Measurements from ENCODE around the gene CHMP4B.

Gene CHMP4B

DNA sequence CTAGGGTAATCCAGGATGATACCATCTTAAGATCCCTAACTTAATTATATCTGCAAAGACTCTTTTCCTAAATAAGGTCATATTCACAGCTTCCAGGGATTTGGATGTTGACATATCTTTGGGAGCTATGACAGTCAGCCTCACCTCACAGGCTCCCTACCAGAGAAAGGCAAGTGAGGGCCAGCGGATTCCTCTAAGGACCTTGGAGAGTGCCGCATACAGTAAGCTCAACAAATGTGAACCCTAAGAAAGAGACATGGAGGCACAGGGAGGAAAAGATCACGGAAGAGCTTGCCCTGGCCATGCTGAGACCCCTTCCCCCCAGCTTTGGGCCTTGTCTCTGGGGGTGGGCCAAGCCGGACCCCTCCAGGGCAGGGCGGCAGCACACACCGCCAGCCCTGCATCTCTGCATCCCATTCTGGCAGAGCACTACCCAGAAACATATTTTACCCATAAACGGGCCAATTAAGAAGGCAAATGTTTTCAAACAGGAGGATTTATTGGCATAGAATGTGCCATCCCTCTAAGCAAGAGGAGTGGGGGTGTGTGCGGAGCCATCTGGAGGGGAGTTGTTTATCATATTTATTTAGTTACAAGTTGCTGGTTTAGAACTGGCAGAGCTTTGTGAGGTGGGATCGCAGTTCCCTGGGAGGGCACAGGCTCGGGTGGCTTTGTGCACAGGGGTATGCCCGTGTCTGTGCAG, 55.4 kb downstream of the CHMP4B start:
- no peak for DNase-seq

DNA sequence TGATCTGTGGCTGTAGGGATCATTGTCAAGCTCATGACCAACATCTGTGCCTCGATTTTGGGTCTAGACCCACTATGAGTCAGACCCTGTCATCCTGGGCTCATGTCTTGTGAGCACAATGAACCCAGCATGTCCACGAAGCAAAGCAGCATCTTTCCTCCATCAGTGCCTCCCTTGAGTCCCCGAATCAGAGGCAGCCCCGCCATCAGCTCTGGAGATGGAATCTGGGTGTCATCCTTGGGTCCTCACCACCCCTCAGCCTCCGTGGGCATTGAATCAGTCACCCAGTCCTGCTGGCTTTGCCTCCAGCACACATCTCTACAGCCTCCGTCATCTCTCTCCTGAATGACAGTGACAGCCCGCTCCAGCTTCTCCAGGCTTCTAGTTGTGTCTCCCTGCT, 56.9 kb downstream of the CHMP4B start:
- DNase-seq, result no peak

DNA sequence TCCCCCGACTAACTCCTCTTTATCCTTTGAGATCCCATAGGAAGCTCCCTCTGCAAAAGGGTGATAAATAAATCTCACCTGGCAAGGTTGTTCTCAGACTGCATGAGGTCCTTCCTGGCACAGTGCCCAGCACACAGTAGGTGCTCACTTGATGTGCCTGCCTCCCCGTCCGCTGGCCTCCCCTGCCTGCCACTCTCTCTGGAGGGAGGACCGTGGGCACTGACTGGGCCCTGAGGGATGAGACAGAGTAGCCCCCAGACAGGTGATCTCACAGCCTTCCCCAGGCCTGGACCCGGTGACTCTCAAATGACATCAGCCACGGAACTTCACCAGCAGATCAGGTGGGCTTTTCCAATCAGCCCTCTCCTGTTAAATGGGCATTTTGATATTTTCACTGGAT, 57.4 kb downstream of the CHMP4B start:
- DNase-seq, result no peak

DNA sequence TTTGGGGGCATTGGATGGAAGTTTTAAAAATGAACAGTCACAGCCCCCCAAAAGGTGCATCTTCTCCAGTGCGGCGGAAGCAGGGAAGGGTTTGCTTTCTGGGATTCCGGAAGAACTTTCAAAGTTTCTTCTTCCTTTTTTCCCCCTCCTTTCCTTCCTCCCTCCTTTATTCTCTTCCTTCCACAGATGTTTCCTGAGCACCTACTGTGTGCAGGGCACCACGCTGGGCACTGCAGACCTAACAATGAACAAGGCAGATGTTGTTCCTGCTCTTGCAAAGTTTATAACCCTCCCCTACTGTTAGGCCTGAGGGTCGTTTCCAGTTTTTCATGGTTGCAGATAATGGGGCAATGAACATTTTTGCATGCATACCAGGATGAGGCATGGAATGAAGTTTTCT, 58.1 kb downstream of the CHMP4B start:
- DNase-seq, result no peak

DNA sequence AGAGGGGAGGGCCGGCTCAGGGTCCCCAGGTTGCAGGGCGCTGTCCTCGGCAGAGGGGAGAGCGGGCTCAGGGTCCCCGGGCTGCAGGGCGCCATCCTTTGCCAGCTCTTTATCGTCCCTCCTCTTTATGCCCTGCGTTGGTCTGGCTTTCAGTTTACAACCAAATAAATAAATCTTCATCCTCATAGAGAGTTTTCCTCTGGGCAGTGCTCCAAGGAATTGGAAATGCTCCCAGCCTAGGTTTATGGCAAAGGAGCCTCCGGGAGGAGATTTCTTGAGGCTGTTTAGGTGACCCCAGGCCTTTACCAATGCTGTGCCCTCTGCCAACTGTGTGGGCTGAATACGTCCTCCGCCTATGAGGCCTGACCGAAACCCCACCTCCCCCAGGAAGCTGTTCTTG, 60.2 kb downstream of the CHMP4B start:
- no peak for DNase-seq

DNA sequence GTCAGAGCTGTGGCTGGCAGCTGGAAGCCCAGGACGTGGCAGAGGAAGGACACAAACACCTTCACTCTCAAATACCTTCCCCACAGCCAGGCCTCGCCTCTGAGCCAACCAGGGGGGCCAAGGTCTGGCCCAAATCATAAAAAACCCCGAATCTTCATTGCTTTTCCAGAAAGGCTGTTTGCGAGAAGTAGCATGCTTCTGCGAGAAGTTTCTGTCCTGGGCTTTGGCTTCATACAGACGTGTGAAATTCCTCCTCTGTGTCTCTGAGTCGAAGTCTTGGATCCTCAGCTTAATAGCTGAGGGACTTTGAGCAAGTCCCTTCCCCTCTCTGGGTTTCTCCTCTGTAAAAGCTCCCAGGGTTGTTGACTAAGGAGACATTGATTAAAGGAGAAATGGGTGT, 63.0 kb downstream of the CHMP4B start:
- no peak for DNase-seq

DNA sequence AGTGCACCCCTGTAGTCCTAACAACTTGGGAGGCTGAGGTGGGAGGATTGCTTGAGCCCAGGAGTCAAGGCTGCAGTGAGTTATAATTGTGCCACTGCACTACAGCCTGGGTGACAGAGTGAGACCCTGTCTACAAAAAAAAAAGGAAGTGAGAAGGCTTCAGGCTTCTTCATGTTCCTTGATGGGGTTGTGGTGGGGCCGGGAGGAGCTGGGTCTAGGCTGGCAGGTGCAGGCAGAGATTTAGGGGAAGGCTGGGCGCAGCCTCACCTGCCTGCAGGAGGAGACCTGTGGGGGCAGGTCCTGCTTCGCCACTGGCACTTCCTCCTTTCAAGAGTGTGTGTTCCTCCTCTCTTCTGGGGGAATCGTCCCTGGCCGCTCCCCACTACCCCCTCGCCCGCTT, 63.9 kb downstream of the CHMP4B start:
- DNase-seq, result peak in 1 of 2 donors; percentile 51

DNA sequence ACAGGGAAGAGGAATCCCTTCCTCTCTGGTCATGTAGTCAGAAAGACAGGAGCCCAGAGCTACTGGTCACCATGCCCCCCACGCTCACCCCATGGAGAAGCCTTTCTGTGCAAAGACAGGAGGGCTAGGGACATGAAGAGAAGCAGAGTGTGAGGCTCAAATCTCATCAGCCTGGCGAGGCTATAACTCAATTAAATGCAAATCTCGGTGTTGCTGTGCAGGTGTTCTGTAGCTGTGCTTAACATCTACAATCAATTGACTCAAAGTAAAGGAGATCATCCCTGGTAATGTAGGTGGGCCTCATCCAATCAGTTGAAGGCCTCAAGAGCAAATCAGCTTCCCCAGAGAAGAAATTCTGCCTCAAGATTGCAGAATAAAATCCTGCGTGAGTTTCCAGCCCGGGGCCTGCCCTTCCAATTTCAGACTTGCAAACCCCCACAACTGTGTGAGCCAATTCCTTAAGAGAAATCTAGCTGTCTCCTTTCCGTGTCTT, 64.4 kb downstream of the CHMP4B start:
- no peak for DNase-seq

DNA sequence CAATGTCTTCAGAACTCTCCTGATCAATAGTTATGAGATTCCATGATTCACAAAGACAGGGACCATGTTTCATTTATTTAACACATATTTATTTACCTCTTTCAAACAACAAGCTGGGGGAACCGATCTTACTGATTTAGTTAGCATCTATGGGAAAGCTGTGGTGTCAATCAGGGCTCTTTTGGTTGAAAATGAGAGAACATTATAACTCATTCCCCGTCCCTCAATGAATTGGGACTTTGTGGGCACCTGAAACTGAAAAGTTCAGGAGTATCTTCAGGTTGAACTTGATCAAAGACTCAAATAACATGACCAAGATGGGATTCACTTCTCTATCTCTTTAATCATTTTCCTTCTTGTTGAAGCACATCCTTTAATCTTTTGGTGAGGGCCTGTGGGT, 67.4 kb downstream of the CHMP4B start:
- no peak for DNase-seq

DNA sequence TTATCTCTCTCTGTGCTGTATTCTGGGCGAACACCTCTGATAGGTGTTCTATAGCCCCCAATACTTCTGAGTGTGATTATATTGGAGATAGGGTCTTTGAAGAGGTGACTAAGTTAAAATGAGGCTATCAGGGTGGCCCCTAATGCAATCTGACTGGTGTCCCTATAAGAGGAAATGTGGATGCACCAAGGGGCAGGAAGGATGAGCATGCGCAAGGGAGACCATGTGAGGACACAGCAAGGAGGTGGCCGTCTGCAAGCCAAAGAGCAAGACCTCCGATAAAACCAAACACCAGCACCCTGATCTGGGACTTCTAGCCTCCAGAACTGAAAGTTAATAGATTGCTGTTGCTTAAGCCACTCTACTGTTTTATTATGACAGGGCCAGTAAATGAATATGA, 69.2 kb downstream of the CHMP4B start:
- no peak for DNase-seq

DNA sequence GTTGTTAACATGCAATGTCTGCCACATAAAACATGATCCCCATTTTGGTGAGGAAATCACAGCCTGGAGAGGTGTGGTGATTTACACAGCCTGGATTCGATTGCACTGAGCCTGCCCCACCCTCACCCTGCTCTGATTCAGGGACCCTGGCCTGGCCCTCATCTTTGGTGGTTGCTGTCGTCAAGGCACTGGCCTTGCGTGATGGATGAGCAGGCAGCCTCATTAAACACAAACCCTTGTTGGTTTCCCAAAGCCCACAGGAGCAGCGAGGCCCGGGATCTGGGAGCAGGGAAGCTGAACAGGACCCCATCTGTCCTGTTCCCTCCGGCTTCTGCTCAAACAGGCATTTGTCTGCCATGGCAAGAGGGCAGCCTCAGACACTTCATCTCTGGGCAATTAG, 70.8 kb downstream of the CHMP4B start:
- DNase-seq, result no peak

DNA sequence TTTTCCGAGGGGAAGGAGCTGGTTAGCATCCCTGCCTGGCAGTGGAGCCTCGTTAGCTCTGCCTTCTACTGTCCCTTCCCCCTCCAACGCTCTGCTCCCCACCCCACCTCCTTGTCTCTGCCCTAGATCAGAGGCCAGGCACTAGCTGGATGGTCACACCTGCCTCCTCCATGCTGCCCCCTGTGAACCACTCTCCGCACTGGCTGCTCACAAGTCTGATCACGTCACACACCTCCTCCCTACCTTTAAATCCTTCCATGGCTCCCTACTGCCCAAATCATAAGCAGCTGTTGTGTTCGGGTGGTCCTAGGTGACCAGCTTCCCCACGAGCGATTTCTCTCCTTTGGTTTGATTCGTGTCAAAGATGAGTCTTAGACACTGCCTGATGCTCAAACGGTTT, 71.3 kb downstream of the CHMP4B start:
- DNase-seq, result no peak

DNA sequence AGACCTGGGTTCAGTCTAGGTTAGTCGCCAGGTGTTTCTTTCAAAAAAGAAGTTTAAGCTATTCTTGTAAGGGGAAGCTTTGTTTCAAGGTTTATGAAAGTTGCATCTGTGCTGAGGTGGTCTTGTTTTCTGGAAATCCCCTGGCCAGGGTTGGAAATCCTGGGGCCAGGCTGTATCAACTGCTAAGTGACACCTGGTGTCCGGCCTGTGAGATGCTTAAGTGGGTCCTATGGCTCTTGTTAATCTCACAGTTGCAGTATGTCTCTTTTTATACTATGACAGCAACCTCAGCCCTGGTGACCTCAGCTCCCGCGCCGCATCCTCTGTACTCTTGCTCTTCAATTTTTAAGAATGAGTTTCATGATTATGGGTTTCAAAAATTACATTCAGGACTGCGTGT, 72.0 kb downstream of the CHMP4B start:
- peak in 1 of 2 donors; percentile 3 for DNase-seq

DNA sequence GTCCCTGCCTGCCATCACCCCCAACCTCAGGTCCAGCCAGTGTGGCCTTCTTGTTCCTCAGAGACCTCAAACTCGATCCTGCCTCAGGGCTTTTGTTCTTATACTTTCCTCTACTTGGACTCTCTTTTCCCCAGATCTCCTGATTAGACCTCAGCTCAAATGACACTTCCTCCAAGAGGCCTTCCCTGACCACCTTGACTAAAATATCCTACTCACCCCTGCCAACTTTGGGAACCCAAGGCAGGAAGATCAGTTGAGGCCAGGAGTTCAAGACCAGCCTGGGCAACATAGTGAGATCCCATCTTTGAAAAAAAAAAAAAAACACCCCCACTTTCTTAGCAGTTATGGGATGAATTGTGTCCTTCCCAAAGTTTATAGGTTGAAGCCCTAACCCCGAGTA, 73.5 kb downstream of the CHMP4B start:
- no peak for DNase-seq

DNA sequence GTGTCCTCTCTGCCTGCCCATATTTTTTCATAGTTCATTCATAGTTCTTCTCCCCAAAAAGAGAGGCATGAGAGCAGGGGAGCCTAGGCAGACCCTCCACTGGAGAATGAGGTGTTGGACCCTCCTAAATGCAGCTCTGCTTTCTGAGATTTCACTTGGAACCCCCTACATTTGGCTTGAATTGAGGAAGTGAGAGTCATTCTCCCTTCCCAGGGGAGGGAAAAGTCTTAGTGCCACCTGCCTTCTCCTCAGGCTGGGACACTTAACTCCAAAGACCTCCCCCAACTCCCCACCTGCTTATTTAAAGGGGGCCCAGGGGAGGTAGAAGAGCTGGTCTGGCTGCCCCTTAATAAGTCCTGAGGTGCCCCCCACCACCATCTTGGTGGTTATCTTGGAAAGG, 78.2 kb downstream of the CHMP4B start:
- no peak for DNase-seq

DNA sequence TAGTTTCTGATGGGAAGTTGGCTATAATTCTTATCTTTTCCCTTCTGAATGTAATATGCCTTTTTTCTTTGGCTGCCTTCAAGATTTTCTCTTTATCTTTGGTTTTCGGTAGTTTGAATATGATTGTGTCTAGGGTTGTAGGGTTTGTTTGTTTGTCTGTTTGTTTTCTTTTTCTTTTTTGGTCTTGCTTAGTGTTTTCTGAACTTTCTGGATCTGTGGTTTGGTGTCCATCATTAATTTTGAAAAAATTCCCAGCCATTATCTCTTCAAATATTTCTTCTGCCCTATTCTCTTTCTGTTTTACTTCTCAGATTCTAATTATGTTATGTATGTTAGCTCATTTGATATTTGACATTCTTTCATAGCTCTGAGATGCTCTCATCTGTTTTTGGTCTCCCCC, 79.4 kb downstream of the CHMP4B start:
- no peak for DNase-seq

DNA sequence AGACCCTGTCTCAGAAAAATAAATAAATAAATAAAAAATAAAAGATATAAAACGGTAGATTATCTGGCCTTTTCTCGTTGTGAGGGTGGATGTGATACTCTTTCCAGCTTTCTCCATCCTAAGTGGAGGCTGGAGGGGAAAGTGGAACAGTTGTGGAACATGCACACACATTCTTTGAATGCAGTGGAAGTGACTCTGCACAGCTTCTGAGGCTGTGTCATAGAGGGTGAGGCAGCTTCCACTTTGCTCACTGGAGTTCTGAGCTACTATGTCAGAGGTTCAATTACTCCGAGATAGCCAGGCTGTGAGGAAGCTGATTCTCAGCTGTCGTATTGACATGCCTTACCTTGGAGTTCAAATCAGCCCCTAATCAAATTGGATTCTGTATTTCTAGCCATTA, 82.2 kb downstream of the CHMP4B start:
- no peak for DNase-seq

DNA sequence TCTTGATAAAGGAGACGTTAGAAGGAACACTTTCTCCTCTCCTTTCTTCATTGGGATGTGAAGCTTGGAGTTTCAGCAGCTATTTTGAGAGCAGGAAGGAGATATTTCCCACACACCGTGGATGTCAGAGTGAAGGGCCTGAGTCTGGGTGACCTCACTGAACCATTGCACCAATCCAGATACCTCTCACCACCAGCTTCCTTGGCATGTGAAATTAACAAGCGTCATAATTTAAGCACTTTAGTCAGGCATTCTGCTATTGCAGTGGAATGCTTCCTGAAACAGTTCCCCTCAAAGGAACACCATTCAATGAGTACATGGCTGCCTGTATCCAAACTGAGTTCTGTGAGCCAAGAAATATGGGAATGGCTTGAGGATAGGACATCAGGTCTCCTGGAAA, 83.7 kb downstream of the CHMP4B start:
- DNase-seq, result no peak

DNA sequence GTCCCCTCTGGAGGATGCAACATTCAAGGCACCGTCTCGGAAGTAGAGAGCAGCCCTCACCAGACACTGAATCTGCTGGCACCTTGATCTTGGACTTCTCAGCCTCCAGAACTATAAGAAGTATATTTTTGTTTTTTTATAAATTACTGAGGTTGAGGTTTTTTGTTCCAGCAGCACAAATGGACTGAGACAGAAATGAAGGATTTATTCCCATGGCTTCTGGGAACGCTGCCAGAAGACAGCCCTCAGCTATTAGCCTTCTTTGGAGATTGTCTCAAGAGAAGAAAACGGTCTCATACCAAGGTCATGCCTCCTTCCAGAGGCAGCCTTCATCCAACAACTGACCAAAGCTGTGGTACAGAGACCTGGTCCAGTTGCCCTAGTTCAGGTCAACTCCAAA, 85.4 kb downstream of the CHMP4B start:
- DNase-seq, result no peak

DNA sequence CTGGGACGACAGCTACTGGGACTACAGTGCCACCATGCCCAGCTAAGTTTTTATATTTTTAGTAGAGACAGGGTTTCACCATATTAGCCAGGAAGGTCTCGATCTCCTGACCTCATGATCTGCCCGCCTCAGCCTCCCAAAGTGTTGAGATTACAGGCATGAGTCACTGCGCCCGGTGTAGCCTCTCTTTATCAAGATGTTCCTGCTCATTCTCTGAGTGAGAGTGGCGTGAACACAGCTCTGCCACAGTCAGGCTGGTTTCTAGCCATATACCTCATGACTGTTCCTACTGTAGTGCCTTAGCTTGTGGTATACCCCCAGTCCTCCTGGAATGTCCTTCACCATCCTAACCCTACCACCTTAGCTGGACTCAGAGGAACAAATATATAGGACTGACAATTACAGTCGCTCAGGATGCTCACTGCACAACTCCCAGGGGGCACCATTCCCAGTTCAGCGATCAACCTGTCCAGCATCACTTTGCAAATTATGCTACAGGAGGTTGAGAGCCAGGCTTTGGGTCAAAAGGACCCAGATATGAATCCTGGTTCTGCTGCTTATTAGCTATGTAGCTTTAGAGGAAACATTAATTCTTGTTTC, 86.3 kb downstream of the CHMP4B start:
- no peak for DNase-seq

DNA sequence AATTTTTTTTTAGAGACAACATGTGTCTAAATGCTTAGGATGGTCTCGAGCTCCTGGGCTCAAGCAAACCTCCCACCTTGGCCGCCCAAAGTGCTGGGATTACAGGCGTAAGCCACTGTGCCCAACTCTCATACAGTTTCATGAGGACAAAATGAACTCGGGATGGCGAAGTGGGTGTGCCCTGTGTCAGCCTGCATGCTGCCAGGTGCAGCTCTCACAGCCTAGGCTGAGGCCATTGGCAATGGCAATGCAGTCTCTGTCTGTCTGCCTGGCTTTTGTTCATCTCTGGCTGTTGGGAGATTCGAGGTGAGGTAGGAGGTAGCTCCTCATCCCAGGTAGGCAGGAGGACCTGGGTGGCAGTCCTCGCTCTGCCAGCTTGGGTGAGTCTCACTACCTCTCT, 88.0 kb downstream of the CHMP4B start:
- no peak for DNase-seq

DNA sequence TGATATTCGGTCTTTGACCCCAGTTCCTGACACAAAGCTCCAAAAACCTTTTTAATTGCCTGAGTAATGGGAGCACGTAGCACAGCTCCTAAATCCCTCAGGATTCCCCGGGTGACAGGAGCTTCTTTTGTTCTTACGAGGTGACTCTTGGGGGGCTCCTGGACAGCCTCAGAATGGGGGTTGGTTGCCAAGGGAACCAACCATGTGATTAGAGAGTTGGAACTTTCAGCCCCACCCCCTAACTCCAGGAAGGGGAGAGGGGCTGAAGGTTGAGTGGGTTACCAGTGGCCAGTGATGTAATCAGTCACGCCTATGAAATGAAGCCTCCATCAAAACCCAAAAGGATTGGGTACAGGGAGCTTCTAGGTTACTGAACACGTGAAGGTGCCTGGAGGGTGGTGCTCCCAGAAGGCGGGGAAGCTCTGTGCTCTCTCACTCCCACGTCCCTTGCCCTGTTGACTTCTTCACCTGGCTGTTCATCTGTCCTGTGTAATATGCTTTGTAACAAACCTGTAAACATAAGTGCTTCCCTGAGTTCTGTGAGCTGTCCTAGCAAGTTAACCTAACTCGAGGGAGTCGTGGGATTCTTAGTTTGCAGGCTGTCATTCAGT, 89.5 kb downstream of the CHMP4B start:
- no peak for DNase-seq

DNA sequence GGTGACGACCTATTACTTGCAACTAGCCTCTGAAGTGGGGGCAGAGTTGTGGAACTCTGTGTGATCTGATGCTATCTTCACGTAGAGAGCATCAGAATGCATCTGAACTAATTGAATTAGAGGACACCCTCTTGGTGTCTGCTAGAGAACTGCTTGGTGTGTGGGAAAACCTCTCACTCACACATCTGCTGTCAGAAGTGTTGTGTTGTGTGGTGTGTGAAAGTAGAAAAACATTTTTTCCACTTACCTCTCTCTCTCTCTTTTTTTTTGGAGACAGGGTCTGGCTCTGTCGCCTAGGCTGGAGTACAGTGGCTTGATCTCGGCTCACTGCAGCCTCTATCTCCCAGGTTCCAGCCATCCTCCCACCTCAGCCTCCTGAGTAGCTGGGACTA, 90.0 kb downstream of the CHMP4B start:
- no peak for DNase-seq

DNA sequence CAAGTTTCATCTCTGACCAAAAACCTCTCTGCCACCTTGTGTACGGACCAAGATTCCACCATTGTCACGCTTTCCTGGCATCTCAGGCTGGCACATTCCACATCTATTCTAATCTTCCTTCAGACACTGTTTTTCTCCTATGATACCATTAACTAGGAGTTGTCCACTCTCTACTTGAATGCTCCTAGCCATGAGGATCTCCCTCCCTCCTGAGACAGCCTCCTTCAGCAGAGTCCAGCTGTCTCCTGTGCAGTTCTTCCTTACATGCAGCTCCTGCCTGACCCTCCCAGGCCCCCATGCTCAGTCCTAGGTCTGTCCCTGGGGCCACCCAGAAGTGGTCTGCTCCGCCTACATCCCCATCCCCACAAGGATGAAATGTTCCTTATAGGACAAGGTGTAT, 90.9 kb downstream of the CHMP4B start:
- no peak for DNase-seq

Data from CD4-positive, alpha-beta T cell treated with Interleukin-1 beta for 1 hour (primary cell).